ENCODE data around the gene MSH6. TPM values are rescaled to one million over a fixed set of nuclear protein-coding genes. Genes with fewer than 3 reads are reported as not detected.
A peak's percentile ranks its signal among the peaks of the same experiment; 100 is the strongest.

Gene MSH6
- total RNA-seq, 1 experiment from 2014 or later, result 124 TPM

DNA sequence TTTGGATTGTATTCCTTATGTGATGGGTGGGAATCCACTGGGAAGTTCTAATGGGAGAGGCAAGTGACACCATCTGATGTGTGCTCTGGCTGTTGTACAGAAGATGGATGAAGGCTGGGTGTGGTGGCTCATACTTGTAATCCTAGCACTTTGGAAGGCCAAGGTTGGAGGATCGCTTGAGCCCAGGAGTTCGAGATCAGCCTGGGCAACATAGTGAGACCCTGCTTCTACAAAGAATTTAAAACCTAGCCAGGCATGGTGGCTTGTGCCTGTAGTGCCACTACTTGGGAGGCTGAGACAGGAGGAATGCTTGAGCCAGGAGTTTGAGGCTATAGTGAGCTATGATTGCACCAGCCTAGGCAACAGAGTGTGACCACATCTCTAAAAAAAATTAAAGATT lies 10.6 kb upstream of the MSH6 start:
- Histone ChIP-seq H3K79me2 (ENCODE audit: low read length) (peaks cover 43% of the 10 kb centered on the region), H3K4me3 (ENCODE audit: low read length) (no peak overlapping the region), H3K9ac (ENCODE audit: low read length) (no peak overlapping the region), H3K4me2 (ENCODE audit: low read depth, low read length, poor library complexity, severe bottlenecking) (no peak overlapping the region), H3K9me3 (ENCODE audit: low read length) (no peaks in the 10 kb centered on the region), H3K27ac (ENCODE audit: low read length) (peak overlapping the region; percentile 15; the same call in 1 of the 2 replicates), H3K9me2 (replicated peaks; ENCODE audit: insufficient read depth, low read length) (no peaks in the 10 kb centered on the region), H3K4me1 (ENCODE audit: low read length) (peaks cover 43% of the 10 kb centered on the region), H3K36me3 (ENCODE audit: insufficient read depth, low read length) (no peaks in the 10 kb centered on the region), H2AFZ (ENCODE audit: low read length) (no peak overlapping the region), H4K20me1 (ENCODE audit: insufficient read depth, low read depth, low read length) (no peaks in the 10 kb centered on the region), H3K27me3 (ENCODE audit: low read length) (no peaks in the 10 kb centered on the region)
- no peak for DNase-seq

DNA sequence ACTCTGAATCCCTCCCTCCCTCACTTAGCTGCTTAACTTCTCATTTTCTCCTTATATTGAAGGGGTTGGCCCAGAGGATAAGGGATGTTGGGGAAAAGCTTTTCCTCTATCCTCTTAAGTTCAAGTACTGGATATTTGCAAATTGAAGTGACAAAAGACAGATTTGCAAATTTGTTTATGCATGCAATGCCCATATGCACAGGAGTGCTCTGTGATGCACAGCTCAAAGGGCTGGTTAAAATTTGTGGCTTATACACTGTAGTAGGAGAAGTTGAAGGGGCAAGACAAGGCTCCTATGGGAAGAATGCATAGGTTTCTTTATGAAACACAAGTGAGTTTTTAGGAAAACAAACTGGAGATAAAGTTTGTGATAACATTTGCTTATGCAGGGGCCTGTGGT lies 8.4 kb upstream of the MSH6 start:
- H3K27me3 ChIP-seq (ENCODE audit: low read length), result no peaks in the 10 kb centered on the region
- H3K9ac ChIP-seq (ENCODE audit: low read length), result 0 out of 2 replicates have a peak overlapping the region, but pooled peaks have one; percentile 2
- no peak for DNase-seq
- no peak overlapping the region for H2AFZ ChIP-seq (ENCODE audit: low read length)
- no peak overlapping the region for H3K4me3 ChIP-seq (ENCODE audit: low read length)
- H3K4me2 ChIP-seq (ENCODE audit: low read depth, low read length, poor library complexity, severe bottlenecking), result no peak overlapping the region
- peaks cover 38% of the 10 kb centered on the region for H3K79me2 ChIP-seq (ENCODE audit: low read length)
- no peaks in the 10 kb centered on the region for H3K9me3 ChIP-seq (ENCODE audit: low read length)
- peak overlapping the region; percentile 72 for H3K27ac ChIP-seq (ENCODE audit: low read length)
- H4K20me1 ChIP-seq (ENCODE audit: insufficient read depth, low read depth, low read length), result no peaks in the 10 kb centered on the region
- no peaks in the 10 kb centered on the region for H3K36me3 ChIP-seq (ENCODE audit: insufficient read depth, low read length)
- peaks cover 32% of the 10 kb centered on the region for H3K4me1 ChIP-seq (ENCODE audit: low read length)
- no peaks in the 10 kb centered on the region for H3K9me2 ChIP-seq (replicated peaks; ENCODE audit: insufficient read depth, low read length)

DNA sequence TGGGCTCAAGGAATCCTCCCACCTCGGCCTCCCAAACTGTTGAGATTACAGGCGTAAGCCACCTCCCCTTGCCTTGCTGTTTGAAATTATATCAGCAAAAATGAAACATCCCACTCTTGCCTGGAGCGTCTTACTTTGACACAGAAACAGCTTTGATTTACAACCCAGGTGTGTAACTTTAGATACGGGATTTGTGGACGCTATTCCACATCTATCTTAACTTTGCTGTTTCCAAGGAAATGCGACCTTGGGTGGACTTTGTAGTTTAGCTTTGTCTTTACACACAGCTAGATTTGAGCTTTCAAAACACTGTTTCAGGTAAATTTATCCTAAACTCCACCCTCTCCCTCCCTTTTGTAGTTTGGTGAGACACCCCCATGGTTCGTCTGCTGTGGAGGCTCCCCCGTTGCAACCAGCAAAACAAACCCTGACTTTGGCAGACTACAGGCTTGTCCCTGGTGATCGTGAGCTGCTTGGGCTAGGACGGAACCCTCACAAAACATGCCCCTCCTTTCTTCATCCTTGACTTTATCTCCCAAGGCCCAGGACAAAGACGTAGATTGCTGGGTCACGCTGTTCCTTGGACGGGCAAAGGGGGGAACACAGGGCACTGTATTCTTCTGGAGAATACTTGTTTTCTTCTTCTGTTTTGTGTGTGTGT lies 5.5 kb upstream of the MSH6 start:
- Histone ChIP-seq H3K4me2 (ENCODE audit: low read depth, low read length, poor library complexity, severe bottlenecking) (no peak overlapping the region), H3K9ac (ENCODE audit: low read length) (no peak overlapping the region)

DNA sequence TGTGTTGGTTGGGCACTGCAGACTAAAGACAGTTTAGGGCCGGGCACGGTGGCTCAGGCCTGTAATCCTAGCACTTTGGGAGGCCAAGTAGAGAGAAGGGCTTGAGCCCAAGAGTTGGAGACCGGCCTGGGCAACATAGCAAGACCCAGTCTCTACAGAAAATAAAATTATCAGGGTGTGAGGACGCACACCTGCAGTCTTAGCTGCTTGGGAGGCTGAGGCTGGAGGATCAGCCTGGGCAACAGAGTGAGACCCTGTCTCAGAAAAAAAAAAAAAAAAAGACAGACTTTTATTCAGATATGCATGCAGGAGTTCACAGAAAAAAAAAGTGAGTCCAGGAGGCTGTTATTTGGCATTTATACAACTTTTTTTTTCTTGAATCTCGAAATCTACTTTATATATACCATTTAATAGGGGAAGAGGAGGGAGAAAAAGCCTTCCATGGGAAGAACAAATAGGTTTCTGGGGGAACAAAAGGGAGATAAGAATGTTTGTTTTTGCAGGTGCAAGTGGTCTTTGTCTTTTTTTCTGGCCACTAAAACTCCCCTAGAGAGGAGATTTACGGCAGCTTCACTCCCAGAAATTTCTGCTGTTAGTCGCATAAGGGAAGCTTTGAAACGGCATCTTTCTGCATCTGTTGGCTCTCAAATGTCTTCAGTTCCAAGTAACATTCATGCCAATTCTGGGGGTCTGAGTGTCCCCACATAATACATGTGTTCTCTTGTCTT lies 4.1 kb upstream of the MSH6 start:
- H2AFZ ChIP-seq (ENCODE audit: low read length), result no peak overlapping the region
- H3K27ac ChIP-seq (ENCODE audit: low read length), result no peak overlapping the region
- no peak for DNase-seq
- H3K9ac ChIP-seq (ENCODE audit: low read length), result no peak overlapping the region
- H3K79me2 ChIP-seq (ENCODE audit: low read length), result peaks cover 22% of the 10 kb centered on the region
- no peak overlapping the region for H3K4me2 ChIP-seq (ENCODE audit: low read depth, low read length, poor library complexity, severe bottlenecking)
- H3K4me3 ChIP-seq (ENCODE audit: low read length), result no peak overlapping the region
- H3K4me1 ChIP-seq (ENCODE audit: low read length), result peaks cover 44% of the 10 kb centered on the region
- no peaks in the 10 kb centered on the region for H3K9me2 ChIP-seq (replicated peaks; ENCODE audit: insufficient read depth, low read length)
- no peaks in the 10 kb centered on the region for H3K9me3 ChIP-seq (ENCODE audit: low read length)
- H3K36me3 ChIP-seq (ENCODE audit: insufficient read depth, low read length), result no peaks in the 10 kb centered on the region
- peaks cover under 1% of the 10 kb centered on the region; the same call in 1 of the 2 replicates for H4K20me1 ChIP-seq (ENCODE audit: insufficient read depth, low read depth, low read length)
- no peaks in the 10 kb centered on the region for H3K27me3 ChIP-seq (ENCODE audit: low read length)

More for the DNA sequence above, 5.5 kb upstream of the MSH6 start:
- no peak overlapping the region for H3K4me3 ChIP-seq (ENCODE audit: low read length)
- no peak overlapping the region for H3K27ac ChIP-seq (ENCODE audit: low read length)
- H3K79me2 ChIP-seq (ENCODE audit: low read length), result peaks cover 19% of the 10 kb centered on the region
- H3K4me1 ChIP-seq (ENCODE audit: low read length), result peaks cover 51% of the 10 kb centered on the region
- no peaks in the 10 kb centered on the region for H3K27me3 ChIP-seq (ENCODE audit: low read length)
- DNase-seq, result no peak
- no peaks in the 10 kb centered on the region for H4K20me1 ChIP-seq (ENCODE audit: insufficient read depth, low read depth, low read length)
- H3K9me2 ChIP-seq (replicated peaks; ENCODE audit: insufficient read depth, low read length), result no peaks in the 10 kb centered on the region
- H3K36me3 ChIP-seq (ENCODE audit: insufficient read depth, low read length), result no peaks in the 10 kb centered on the region
- no peaks in the 10 kb centered on the region for H3K9me3 ChIP-seq (ENCODE audit: low read length)
- H2AFZ ChIP-seq (ENCODE audit: low read length), result no peak overlapping the region

- H3K79me2 ChIP-seq (ENCODE audit: low read length), result peaks cover 25% of the 10 kb centered on the region
- no peaks in the 10 kb centered on the region for H3K27me3 ChIP-seq (ENCODE audit: low read length)
- H3K4me2 ChIP-seq (ENCODE audit: low read depth, low read length, poor library complexity, severe bottlenecking), result no peak overlapping the region
- no peak overlapping the region for H3K4me3 ChIP-seq (ENCODE audit: low read length)
- H3K27ac ChIP-seq (ENCODE audit: low read length), result no peak overlapping the region
- H3K4me1 ChIP-seq (ENCODE audit: low read length), result peaks cover 46% of the 10 kb centered on the region
- peaks cover 4% of the 10 kb centered on the region; the same call in 1 of the 2 replicates for H3K36me3 ChIP-seq (ENCODE audit: insufficient read depth, low read length)
- H3K9me3 ChIP-seq (ENCODE audit: low read length), result no peaks in the 10 kb centered on the region
- no peaks in the 10 kb centered on the region for H3K9me2 ChIP-seq (replicated peaks; ENCODE audit: insufficient read depth, low read length)
- no peak for DNase-seq
- H3K9ac ChIP-seq (ENCODE audit: low read length), result no peak overlapping the region
- peaks cover 6% of the 10 kb centered on the region for H4K20me1 ChIP-seq (ENCODE audit: insufficient read depth, low read depth, low read length)
- H2AFZ ChIP-seq (ENCODE audit: low read length), result no peak overlapping the region
Measured at GRCh38 chr2:47779426-47779790, 3.5 kb upstream of the MSH6 start.

DNA sequence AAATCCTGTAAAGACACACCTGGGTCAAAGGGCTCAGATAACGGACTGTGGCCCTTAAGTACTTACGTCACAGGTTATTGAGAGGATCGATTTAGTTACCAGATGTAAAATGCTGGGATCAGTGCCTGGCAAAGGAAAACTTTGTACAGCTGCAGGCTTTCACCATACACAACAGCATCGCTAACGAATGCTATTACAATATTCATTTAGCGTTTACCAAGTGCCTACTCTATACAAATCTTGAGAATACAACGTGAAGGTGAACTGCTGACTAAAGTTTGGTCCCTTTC lies 619 bp upstream of the MSH6 start:
- peaks cover 56% of the 10 kb centered on the region for H3K4me1 ChIP-seq (ENCODE audit: low read length)
- peak overlapping the region; percentile 87 for H3K27ac ChIP-seq (ENCODE audit: low read length)
- H3K36me3 ChIP-seq (ENCODE audit: insufficient read depth, low read length), result peaks cover 27% of the 10 kb centered on the region
- no peaks in the 10 kb centered on the region for H3K27me3 ChIP-seq (ENCODE audit: low read length)
- peak; percentile 64 for DNase-seq
- H3K9me2 ChIP-seq (replicated peaks; ENCODE audit: insufficient read depth, low read length), result no peaks in the 10 kb centered on the region
- peak overlapping the region; percentile 49; the same call in 1 of the 2 replicates for H2AFZ ChIP-seq (ENCODE audit: low read length)
- H3K4me3 ChIP-seq (ENCODE audit: low read length), result peak overlapping the region; percentile 92
- H3K9ac ChIP-seq (ENCODE audit: low read length), result peak overlapping the region; percentile 97
- peaks cover 31% of the 10 kb centered on the region for H4K20me1 ChIP-seq (ENCODE audit: insufficient read depth, low read depth, low read length)
- peaks cover 46% of the 10 kb centered on the region for H3K79me2 ChIP-seq (ENCODE audit: low read length)
- H3K4me2 ChIP-seq (ENCODE audit: low read depth, low read length, poor library complexity, severe bottlenecking), result peak overlapping the region; percentile 64
- H3K9me3 ChIP-seq (ENCODE audit: low read length), result no peaks in the 10 kb centered on the region

- Histone ChIP-seq H3K9ac (ENCODE audit: low read length) (peak overlapping the region; percentile 97), H3K79me2 (ENCODE audit: low read length) (peaks cover 55% of the 10 kb centered on the region), H3K9me3 (ENCODE audit: low read length) (no peaks in the 10 kb centered on the region), H3K36me3 (ENCODE audit: insufficient read depth, low read length) (peaks cover 27% of the 10 kb centered on the region), H3K4me2 (ENCODE audit: low read depth, low read length, poor library complexity, severe bottlenecking) (peak overlapping the region; percentile 64), H3K27me3 (ENCODE audit: low read length) (no peaks in the 10 kb centered on the region), H4K20me1 (ENCODE audit: insufficient read depth, low read depth, low read length) (peaks cover 31% of the 10 kb centered on the region), H3K4me3 (ENCODE audit: low read length) (peak overlapping the region; percentile 92), H3K9me2 (replicated peaks; ENCODE audit: insufficient read depth, low read length) (no peaks in the 10 kb centered on the region), H2AFZ (ENCODE audit: low read length) (no peak overlapping the region), H3K27ac (ENCODE audit: low read length) (peak overlapping the region; percentile 87), H3K4me1 (ENCODE audit: low read length) (peaks cover 56% of the 10 kb centered on the region)
- DNase-seq, result peak; percentile 88
Measured at GRCh38 chr2:47783486-47784351, 774 bp downstream of the MSH6 start.

DNA sequence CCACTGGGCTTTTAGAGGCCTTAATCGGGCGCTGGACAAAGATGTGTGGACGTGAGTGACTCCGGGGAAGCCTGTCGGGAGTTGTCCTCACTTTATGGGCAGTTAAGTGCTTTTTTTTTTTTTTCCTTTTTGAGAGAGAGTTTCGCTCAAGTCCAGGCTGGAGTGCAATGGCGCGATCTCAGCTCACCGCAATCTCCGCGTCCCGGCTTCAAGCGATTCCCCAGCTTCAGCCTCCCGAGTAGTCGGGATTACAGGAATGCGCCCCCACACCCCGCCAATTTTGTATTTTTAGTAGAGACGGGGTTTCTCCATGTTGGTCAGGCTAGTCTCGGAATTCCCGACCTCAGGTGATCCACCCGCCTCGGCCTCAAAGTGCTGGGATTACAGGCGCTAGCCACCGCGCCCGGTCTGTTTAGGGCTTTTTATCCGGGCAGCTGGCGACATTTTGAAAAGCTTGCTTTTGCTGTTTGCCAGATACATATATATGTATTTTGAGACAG lies 1.5 kb downstream of the MSH6 start:
- H4K20me1 ChIP-seq (ENCODE audit: insufficient read depth, low read depth, low read length), result peaks cover 35% of the 10 kb centered on the region
- no peaks in the 10 kb centered on the region for H3K9me3 ChIP-seq (ENCODE audit: low read length)
- DNase-seq, result no peak
- H3K36me3 ChIP-seq (ENCODE audit: insufficient read depth, low read length), result peaks cover 32% of the 10 kb centered on the region
- no peaks in the 10 kb centered on the region for H3K27me3 ChIP-seq (ENCODE audit: low read length)
- peak overlapping the region; percentile 22; the same call in 1 of the 2 replicates for H3K27ac ChIP-seq (ENCODE audit: low read length)
- H2AFZ ChIP-seq (ENCODE audit: low read length), result no peak overlapping the region
- H3K9ac ChIP-seq (ENCODE audit: low read length), result peak overlapping the region; percentile 97
- H3K4me2 ChIP-seq (ENCODE audit: low read depth, low read length, poor library complexity, severe bottlenecking), result peak overlapping the region; percentile 64
- H3K9me2 ChIP-seq (replicated peaks; ENCODE audit: insufficient read depth, low read length), result no peaks in the 10 kb centered on the region
- peaks cover 62% of the 10 kb centered on the region for H3K79me2 ChIP-seq (ENCODE audit: low read length)
- peaks cover 56% of the 10 kb centered on the region for H3K4me1 ChIP-seq (ENCODE audit: low read length)
- peak overlapping the region; percentile 92 for H3K4me3 ChIP-seq (ENCODE audit: low read length)

All from Karpas-422 (cell line).